ENCODE measurements around the gene DNAJB5.
A peak's percentile ranks its signal among the peaks of the same experiment; 100 is the strongest.
"Not testable (repeated sequence)": the region's sequence is repeated elsewhere in the genome, so short reads cannot be mapped to it uniquely, and the experiment has no call there.

Gene DNAJB5

GRCh38 chr9:34989003-34989945, at the start of gene DNAJB5:
Gene DNAJB5, plus strand, starts transcription at chr9:34989745. Its CDS starts 886 bp downstream, at chr9:34990631.
- DNase-seq (ENCODE audit: low spot score), result peak; percentile 100

- not testable (repeated sequence) for DNase-seq (ENCODE audit: low spot score)
These were observed 49.6 kb upstream of the DNAJB5 start for GRCh38 chr9:34939989-34940388.

GRCh38 chr9:34948451-34948850, 41.1 kb upstream of the DNAJB5 start:
- DNase-seq (ENCODE audit: low spot score), result no peak

GRCh38 chr9:34954225-34954624, 35.3 kb upstream of the DNAJB5 start:
- peak; percentile 29 for DNase-seq (ENCODE audit: low spot score)

DNA sequence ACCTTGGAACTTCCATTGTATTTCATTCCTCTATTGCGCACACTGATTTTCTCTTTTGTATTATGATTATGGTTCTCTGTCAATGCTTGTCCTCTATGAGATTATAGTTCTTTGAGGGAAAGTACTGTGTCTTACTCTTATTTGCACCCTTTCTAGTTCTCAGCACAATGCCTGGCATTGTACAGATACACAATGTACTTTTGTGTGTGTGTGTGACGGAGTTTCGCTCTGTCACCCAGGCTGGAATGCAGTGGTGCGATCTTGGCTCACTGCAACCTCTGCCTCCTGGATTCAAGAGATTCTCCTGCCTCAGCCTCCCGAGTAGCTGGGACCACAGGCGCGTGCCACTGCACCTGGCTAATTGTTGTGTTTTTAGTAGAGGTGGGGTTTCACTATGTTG, 33.5 kb upstream of the DNAJB5 start:
- DNase-seq (ENCODE audit: low spot score), result peak; percentile 29

- no peak for DNase-seq (ENCODE audit: low spot score)
These were observed 32.9 kb upstream of the DNAJB5 start for GRCh38 chr9:34956648-34957047.

GRCh38 chr9:34957492-34958410, 31.8 kb upstream of the DNAJB5 start, which contains the start of gene PHF24:
Gene PHF24, plus strand, starts transcription at chr9:34958285. Its CDS starts 13,014 bp downstream, at chr9:34971299.
- no peak for DNase-seq (ENCODE audit: low spot score)

- DNase-seq (ENCODE audit: low spot score), result no peak
These were observed 31.0 kb upstream of the DNAJB5 start for GRCh38 chr9:34958411-34958982.

DNA sequence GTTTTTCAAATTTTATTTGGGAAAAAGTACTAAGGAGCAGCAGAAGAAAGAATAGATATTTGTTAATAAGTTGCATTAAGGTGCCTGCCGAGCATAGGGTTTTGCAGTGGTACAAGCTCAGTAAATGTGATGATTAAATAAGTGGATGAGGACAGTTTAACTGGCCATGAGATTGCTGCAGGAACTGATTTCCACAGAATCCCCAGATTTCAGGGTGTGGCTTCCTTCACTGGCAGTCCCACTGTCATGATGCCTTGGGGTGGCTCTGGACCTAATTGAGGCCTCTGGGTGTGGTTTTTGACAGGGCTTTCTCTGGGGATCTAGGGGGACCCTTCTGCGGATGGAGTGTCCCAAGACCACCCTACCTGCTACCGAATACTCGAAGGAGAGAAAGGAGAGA, 30.1 kb upstream of the DNAJB5 start:
- no peak for DNase-seq (ENCODE audit: low spot score)

DNA sequence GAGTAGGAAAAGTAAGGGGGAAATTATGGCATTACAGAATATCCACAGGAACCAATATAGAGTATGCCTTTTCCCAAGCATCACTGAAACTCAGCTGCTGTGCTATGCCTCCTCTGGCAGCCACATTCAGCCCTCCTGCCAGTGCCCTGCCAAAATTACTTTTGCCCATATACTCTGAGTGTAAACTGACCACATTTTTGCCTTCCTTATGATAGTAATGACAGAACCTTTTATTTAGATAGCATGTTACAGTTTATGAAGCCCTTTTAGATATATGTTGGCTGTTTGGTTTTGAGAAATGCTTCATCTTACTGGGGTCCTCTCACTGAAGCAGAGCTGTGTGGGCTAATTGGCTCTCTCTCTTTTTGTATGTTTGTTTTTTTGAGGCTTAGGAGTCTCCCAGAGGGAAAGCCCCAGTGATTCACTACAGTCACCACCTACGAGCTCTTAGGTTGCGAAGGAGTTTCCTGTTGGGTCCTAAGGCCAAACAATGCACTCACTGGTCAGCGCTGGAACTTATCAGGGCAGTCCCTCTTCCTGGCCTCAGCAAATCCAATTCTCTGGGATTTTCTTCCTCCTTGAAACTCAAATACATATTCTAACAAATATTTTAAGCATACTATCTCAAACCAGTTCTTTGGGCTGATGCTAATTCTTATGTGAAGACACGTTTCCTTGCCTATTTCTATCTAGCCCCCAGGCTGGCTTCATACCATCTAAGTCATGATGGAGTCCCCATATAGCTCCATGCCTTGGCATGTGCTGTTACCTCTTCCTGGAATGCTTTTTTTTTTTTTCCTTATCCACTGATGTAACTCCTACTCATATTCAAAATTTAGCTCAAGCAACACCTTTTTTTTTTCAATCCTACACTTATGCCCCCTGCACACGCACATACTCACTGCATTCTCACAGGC, 27.7 kb upstream of the DNAJB5 start:
- DNase-seq (ENCODE audit: low spot score), result no peak

DNA sequence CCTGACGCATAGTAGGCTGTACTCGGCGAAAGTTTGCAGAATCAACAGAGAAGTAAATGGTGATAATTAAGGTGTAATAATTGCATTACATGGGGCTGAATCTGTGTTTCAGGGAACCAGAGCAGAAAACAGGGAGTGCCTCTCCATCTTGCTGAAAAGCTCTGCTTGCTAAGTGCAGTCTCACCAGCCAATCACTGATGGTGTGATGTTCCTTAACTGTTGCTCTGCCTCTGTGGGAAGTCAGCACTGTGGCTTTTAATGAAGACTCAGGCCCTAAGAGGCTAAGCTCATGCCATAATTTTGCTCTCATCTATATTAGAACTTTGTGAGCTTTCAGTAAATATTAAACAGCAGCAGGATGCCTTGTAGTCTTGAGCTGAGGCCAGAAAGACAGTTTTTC, 27.0 kb upstream of the DNAJB5 start:
- no peak for DNase-seq (ENCODE audit: low spot score)

DNA sequence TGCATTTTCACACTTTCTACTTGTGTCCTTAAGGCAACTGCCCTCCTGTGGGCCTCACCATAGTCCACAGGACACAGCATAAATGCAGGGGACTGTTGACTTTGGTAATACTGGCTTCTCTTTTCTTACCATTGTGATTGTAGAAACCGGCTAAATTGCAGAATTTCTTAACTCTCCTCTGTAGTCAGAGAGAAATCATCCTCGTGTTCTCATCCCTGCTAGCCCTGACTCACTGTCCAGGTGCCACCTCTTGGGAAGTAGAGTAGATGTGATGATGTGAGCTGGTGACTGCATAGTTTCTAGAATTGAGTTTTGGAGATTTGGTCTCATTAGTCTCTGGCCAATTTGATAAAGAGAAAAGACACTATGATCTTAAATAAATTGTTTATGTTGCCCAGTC, 26.0 kb upstream of the DNAJB5 start:
- DNase-seq (ENCODE audit: low spot score), result no peak

DNA sequence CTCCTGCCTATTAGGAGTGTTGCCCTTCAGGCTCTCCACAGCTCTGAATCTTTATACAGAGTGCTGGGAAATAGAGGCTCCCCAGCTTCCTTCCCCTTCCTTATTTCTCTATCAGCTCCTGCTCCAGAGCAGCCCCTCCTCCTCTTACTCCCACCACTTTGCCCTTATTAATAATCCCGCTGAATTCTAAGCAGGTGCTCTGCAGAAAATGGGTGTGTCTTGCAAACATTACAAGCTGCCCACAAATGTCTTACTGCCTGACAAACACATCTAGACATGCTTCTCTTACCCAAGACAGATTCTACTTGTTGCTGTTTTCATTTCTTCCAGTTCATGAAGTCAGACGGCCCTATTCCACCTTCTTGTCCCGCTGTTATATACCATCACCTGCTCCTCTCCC, 25.1 kb upstream of the DNAJB5 start:
- DNase-seq (ENCODE audit: low spot score), result no peak

- DNase-seq (ENCODE audit: low spot score), result no peak
These were observed 18.3 kb upstream of the DNAJB5 start for GRCh38 chr9:34971146-34971811.

DNA sequence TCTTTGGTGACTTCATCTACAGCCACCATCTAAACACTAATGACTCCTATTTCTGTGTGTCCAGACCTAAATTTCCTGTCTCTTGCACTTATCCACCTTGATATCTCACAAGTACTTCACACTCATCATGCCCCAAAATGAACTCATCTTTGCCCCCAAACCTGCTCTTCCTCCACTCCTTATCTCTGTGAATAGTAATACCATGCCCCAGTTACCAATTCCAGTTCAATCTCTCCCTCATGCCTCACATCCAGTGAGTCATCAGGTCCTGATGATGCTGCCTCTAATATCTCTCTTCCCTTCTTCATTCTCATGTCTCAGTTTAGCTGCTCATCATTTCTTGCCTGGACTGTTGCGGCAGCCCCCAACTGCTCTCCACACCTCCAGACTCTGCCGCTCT, 14.9 kb upstream of the DNAJB5 start:
- no peak for DNase-seq (ENCODE audit: low spot score)

GRCh38 chr9:34976441-34976840, 13.1 kb upstream of the DNAJB5 start:
- no peak for DNase-seq (ENCODE audit: low spot score)

- no peak for DNase-seq (ENCODE audit: low spot score)
These were observed 12.6 kb upstream of the DNAJB5 start for GRCh38 chr9:34976992-34977391.

DNA sequence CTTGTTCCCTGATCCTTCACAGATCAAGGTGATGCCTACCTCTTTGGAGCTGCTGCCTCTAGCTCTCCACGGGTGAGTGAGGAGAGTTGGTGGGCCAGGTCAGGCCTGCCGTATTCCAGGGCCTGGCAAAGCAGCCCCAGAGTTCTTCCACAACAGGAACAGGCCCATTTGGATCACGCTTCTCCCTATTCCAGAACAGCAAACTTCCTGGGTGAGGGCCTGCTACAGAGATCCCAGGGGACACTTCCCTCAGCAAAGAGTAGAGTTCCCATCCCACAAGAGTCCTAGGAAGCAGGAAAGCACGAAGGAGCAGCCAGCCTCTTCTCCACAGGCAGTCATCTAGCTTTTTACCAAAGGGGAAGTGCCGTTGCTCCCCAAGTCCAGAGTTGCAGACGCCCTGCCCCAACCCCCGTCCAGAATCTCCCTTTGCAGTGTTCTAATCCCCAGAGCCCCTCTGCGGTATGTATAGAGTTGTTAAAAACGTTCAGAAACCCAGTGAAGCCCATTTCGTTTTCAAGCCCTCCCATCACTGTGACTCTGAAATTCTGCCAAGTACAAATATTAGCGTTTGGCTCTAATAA, 9.3 kb upstream of the DNAJB5 start:
- DNase-seq (ENCODE audit: low spot score), result no peak

- no peak for DNase-seq (ENCODE audit: low spot score)
These were observed 7.2 kb upstream of the DNAJB5 start for GRCh38 chr9:34982361-34982760.

- DNase-seq (ENCODE audit: low spot score), result no peak
These were observed 6.3 kb upstream of the DNAJB5 start for GRCh38 chr9:34983209-34983608.
